ENCODE data around the gene SRD5A1.

DNA sequence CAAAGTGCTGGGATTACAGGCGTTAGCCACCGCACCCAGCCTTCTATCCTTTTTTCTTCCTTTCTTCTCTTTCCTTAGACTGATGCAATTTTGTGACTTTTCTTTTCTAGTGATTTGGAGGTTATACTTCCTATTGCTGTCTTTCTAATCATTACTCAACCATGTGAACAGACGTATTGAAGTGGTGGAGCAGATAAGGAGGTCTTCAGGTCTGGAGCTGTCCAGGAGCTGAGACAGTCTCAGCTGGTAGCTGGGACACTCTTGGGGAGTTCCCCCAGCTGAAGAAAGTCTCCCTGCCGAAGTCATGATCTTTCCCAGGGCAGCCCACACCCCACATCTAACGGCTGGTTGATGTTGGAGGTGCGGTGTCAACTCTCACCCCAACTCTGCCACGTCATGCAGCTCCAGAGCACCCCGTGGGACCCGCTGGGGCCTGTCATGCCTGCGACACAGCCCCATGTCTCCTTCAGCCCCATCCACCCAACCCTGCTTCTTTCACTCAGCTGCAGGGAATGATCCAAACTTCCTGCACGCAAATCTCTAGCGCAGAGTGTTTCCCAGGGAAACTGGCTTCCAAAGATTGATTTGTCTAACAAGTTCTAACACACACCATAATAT, 41.5 kb upstream of the SRD5A1 start:
- no peak for TF ChIP-seq POLR2AphosphoS5 (IDR thresholded peaks at IDR 0.05)
- TF ChIP-seq CTCF (IDR thresholded peaks at IDR 0.05): no peak
- TF ChIP-seq POLR2A (IDR thresholded peaks at IDR 0.05): no peak
